GM18909 (cell line): ENCODE results near the gene RPL29.

ENCODE experiments used
- ATAC-seq: cut with Tn5 transposase; IDR thresholded peaks from one replicate; pipeline ENCODE4 v1.9.1; 2021; ENCODE audit warnings: mild to moderate bottlenecking; ENCODE audit not compliant: unreplicated experiment, poor library complexity

RPL29 gene

DNA sequence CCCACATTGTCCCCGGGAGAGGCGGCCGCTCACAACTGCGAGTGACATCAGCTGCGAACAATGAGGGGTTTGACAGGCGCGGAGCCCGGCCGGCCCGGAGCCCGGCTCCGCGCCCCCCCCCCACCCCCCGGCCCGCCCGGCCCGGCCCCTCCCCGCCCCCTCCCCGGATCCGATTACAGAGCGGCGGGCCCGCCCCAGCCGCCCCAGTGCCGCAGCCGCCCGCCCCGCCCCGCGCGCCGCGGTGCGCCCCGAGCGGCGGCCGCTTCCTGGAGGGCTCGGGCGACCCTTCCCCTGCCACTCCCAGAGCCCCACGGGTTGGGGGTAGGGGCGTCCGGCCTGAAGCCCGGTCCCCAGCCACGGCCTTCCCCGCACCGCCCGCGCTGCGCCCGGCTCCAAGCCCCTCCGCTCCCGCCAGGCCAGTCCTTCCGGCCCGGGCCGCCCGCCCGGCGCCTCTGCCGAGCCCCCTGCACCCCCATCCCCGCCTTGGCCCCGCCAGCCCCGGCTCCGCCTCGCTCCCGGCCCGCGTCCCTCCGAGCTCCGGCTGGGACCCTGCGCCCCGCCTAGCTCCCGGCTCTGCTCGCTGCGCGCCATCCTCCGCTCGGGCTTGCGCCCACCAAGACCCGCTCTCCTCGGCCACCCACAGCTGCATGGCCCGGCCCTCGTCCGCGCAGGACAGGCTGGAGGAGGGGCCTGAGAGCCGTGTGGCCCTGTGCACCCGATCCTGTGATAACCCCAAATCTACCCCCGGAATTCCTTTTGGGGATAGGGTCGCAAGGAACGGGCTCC, 28.1 kb downstream of the RPL29 start, which contains the start of gene PCBP4:
Gene PCBP4 (minus strand): TSS at position 71 of the 786 bp plus-strand sequence. CDS start 6,214 bp downstream, outside the sequence.
- ATAC-seq: peak; percentile 46

DNA sequence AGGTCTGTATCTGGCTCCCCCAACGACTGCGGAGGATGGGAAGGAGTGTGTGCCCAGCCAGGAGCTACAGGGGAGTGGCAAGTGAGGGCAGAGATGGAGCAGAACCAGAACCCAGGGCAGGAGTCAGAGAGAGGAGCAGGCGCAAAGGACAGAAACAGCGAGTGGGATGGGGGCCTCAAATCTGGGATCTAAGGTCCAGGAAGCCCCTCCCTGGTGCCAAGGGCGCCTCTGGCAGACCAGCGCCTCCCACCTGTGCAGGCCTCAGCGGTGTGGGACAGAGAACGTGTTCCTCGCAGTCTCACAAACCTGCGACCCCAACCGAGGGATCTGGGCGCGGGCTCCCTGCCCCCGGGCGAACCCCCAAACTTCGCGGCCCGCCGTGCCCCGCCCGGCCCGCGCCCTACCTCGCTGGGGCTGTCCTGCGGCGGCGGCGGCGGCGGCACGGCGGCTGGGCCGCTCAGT, 28.7 kb downstream of the RPL29 start:
- peak; percentile 34 for ATAC-seq

DNA sequence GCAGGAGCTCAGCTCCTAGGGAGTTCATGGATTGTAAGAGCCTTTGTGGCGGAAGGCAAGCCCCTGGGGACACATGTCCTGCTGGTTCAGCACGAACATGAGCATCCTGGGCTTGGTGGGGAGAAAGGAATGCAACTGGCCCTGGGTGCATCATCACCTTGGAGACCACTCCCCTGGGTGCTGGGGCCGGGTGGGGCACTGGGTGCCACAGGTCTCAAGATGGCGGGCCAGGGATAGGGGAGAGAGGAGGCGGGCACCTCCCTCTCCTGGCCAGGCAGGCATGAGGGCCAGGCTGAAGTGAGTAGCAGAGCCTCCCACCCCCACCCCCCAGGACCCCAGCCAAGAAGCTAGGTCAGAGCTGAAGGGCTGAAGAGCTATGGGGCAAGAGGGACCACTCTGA, 29.2 kb downstream of the RPL29 start:
- ATAC-seq: no peak

DNA sequence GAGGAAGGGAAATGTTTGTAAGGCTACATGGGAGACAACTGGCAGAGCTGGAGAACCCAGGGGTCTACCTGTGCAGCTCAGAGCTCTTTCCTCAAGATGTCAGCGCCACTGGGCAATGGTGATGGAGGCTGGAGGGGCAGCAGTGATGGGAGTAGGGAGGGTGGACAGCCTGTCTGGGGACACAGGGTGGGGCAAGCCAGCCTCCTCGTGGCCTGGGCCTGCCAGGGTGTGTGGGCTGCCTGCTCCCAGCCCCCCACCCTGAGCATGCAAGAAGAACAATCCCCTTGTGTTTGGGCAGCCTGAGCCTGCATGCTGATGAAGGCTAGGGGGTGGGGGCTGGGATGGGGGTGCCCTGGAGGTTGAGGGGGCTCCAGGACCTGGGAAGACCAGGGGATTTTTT, 29.7 kb downstream of the RPL29 start:
- ATAC-seq: no peak

DNA sequence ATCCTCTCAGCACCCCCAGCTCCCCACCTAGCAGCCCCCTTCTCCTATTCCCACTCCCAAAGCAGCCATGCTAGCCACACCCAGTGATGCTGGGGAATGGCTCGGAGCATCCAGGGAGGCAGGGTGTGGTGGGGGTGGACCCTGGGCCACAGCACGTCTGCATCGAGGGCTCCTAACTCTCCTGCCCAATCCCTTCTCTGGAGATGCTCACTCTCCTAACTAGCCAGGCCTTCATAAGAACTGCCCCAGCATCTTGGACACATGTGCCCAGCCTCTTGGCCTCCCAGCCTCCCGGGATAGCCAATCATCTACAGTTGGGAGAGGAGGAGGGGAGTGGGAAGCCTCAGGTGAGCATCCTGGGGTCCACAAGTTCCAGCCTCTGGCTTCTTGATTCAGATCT, 31.2 kb downstream of the RPL29 start:
- ATAC-seq: no peak

DNA sequence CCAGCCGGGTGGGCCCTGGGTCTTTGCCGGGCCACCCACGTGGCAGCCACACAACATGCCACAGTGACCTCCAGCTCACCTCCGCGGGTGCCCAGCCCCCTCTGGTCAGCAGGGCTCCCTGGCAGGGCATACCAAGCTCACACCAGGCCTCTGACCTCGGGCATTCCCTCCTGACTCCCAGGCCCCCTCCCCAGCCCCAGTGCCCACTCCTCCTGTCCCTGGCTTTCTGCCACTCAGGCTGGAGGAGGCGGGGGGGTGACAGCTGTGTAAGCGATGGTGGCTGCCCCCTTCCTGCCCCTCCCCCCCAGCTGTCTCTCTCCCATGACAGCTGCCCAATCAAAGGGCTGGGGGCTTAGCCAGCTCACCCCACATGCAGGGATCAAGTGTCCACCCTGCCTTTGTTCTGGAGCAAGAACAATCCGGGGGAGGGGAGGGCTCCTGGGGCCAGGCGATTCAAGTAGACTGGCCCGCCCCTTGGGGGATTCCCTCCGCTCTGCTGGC, 31.7 kb downstream of the RPL29 start:
- no peak for ATAC-seq

DNA sequence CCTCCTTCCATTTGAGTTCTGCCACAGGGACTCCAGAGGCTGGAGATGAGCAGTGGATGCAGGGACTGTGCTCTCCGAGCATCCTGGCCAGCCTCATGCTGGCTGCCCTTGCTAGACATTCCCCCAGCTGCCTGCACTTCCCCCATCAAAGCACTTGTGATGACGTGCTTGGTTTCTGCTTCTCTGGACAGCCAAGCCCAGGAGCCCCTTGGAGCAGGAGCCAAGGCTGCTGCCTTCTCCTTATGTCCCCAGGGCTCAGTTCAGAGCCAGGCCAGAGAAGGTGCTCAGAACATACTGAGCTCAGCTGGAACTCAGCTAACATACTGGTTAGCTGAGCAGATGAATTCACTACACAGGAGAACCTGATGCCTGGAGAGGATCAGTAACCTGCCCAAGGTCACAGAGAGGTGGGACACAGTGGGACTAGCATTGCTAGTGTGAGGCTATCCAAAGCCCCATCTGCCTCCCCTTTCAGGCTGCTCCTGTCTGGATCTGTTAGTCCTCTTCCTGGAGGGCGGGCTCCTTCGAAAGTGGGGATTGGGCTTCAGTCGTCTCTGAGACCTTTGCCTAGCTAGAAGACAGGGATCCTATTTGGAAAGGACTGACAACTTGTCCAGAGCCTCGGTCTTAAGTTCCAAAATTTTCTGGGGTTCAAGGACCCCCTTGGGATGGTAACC, 32.7 kb downstream of the RPL29 start:
- ATAC-seq: no peak

DNA sequence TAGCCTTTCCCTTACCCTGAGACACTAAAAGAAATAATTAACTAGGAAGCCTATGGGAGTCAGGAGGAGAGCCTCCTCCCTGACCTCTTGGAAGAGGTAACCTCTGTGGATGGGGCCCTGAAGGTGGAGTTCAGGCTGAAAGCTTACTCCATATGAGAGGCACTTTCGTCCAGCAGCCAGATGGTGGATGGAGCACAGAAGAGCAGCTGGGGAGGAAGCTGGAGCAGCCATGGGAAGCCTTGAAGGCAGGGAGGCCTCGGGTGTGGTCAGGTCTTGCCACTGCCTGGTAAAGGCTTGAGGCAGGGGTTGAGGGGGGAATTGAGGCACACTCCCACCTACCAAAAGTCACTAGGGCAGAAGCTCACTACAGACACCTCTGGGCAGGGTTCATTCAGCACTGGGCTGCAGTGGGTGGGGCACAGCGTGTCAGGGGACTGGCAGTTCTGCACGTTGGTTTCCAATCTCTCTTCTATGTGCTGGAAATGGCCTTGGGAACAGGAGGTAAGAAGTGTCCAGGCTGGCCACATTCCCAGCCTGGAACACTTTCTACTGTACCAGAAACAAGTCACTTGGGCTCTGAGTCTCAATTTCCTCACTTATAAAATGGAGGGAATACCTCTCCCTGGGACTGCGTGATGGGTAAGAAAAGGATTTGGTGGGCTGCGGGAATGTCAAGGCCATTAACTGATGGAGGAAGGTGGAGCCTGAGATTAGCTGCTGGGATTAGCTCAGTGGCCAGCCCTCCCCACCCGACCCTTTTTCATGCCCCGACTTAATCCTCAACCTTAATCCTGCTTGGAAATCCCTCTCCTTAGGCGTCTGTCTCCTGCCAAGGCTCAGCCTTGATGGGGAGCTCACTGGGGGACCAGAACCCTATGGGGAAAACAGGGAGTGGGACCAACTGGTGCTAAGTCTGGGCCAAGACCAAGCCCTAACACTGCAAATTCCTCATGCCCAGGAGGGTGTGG, 33.8 kb downstream of the RPL29 start:
- ATAC-seq: no peak

DNA sequence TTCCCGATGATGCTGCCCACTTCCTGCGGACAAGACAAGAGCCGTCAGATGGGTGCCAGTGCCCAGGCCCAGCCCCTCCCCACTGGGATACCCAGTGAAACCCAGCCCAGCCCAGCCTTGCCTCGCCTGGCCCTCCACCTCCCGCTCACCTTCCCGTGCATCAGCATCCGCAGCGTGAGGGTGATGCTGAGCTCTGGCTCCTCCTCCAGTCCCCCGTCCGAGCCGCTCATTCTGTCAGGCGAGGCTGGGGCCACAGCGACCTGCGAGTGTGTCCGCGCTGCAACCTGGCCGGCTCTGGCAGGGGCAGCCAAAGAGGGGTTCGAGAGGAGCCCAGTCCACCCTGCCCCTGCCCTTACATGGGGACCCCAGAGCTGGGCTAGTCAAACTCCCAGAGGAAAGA, 34.7 kb downstream of the RPL29 start:
- no peak for ATAC-seq

DNA sequence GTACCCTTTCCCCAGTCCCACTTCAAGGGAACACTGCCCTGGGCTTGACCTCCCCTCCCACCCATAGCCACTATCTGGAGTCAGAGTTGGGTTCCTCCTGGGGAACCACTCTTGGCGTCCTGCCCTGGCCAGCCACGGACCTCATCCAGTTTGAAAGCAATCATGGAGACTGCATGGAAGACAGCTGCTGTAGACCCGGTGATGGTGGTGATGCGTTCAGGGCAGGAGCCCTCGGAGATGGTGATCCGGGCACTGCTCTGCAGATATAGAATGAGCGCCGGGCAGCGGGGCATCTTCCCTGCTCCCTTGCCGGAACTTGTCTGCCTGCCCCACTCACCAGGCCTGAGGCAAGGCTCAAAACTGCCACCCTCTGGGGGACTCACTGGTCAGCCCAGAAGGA, 35.3 kb downstream of the RPL29 start:
- no peak for ATAC-seq

DNA sequence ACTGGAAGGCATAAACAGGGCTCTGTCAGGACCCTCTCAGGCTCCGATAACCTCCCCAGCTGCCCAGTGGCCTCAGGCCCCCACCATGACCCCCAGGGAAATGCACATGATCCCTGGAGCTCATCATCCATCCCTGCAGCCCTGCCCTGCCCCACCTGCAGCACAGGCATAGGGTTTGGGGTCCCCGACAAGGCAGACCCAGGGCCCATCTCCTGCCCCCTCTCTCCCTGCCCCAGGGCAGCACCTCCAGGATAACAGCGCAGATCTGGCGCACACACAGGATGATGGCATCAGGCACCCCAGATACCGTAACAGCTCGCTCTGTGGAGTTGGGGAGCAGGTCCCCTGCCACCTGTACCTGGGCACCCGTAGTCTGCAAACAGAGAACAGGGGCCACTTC, 36.0 kb downstream of the RPL29 start:
- ATAC-seq: no peak

DNA sequence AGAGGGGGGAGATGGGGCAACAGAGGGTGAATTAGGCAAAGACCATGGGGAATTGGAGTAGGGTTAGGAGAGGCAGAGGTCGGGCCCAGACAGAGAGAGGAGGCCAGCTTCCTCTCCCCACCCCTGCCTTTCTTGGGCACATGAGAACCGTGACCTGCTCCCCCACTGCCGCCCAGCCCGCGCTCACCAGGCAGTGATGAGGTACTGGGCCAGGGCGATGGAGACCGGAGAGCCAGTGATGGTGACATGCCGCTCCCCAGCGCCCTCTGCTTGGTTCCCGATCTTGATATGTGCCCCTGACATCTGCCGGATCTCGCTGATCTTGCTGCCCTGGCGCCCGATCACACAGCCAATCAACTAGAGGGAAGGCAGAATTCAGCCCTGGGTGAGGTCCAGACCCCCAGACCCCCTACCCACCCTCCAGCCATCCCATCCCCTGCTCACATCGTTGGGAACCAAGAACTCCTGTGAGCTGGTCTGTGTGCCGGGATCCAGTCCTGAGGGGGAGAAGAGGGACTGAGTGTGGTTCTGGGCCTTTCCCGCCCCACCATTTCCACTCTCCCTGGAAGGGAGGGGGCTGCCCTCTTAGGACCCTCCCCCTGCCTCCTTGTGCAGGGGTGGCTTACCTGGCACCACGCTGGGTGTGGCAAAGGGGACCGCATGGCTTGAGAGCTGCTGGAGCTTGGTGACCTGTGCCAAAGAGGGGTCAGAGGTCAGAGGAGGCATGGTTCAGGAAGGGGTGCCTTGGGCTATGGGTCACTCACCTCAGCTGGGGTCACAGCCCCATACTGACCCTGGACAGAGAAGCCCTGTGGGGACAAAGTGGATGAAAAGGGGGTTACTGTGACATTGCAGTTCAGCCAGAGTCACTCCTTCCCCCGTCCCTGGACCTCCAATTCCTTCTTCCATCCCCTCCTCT, 36.8 kb downstream of the RPL29 start:
- ATAC-seq: no peak

DNA sequence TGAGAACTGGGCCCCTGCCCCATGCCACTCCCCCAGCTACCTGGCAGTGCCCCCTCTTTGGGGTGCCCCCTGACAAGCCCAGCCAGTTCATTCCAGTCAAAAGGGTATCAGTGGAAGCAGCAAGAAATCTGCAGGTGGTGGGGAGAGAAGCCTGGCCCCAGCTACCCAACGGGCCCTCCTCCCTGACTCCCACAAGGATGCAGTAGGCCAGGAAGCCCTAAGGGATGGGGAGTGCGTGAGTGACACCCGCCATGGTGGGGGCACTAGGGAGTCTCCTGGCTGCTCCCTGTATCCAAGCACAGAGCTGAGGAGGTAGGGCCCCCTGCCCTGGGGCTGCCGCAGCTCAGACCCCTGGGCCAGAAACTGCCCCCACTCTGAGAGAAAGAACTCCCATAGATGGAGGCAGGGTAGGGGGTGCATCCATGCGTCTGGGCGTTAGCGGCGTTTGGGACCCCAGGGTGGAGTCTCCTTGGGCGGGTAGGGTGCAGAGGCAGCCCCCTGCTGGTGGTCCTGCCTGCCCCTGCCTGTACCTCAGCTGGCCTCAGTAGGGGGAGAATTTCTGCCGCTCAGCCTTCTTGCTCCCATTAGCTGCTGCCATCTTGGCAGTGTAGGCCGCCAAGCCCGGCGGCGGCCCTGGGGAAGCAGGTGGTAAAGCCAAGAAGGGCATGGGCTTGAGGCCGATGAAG, 38.0 kb downstream of the RPL29 start:
- no peak for ATAC-seq

DNA sequence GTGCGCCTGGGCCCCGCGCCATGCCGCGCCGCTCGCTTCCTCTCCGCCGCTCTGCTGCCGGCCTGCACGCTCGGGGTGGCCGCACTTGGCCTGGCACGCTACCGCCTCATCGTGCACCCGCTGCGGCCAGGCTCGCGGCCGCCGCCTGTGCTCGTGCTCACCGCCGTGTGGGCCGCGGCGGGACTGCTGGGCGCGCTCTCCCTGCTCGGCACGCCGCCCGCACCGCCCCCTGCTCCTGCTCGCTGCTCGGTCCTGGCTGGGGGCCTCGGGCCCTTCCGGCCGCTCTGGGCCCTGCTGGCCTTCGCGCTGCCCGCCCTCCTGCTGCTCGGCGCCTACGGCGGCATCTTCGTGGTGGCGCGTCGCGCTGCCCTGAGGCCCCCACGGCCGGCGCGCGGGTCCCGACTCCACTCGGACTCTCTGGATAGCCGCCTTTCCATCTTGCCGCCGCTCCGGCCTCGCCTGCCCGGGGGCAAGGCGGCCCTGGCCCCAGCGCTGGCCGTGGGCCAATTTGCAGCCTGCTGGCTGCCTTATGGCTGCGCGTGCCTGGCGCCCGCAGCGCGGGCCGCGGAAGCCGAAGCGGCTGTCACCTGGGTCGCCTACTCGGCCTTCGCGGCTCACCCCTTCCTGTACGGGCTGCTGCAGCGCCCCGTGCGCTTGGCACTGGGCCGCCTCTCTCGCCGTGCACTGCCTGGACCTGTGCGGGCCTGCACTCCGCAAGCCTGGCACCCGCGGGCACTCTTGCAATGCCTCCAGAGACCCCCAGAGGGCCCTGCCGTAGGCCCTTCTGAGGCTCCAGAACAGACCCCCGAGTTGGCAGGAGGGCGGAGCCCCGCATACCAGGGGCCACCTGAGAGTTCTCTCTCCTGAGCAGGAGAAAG, 39.6 kb downstream of the RPL29 start:
- ATAC-seq: peak; percentile 44

DNA sequence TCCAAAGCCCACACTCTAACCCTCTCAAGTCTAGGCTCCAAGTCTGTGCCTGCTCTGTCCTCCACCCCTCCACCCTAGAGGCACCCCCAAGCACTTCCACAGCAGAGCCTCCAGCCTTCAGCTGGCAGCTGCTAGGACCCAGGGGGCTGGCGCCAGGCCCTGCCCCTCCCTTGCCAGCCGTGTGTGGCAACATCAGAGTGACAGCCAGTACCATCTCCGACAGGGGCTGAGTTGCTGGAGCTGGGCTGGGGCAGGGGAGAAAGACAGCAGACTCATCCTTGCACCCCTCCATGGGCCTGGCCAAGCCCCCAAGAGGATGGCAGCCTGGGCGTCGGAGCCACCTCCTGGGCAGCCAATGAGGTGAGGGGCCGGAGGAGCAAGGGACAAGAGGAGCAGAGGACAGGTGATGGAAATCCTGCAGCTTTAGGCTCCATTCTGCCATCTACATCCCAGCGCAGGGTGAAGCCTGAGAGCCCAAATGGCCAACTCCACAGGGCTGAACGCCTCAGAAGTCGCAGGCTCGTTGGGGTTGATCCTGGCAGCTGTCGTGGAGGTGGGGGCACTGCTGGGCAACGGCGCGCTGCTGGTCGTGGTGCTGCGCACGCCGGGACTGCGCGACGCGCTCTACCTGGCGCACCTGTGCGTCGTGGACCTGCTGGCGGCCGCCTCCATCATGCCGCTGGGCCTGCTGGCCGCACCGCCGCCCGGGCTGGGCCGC, 40.4 kb downstream of the RPL29 start, which contains the start of gene GPR62:
Gene GPR62 (plus strand): TSS at position 207 of the 718 bp plus-strand sequence. CDS start 272 bp downstream, at position 479.
- ATAC-seq: no peak

DNA sequence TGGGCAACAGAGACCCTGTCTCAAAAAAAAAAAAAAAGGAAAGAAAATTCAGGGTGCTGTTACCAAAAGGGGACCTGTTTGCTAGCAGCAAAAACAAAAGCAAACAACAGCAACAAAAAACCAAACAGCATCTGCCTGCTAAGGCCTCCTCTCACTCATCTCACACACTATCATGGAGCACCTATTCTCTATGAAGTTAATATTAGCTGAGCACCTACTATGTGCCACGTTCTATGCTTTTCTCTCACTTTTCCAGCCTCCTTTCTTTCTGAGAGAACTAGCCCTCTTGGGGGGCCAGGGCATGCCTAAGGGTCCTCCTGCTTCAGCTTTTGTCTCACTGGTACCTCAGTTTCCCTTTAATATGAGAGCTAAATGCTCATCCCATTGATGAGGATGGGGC, 41.0 kb downstream of the RPL29 start:
- no peak for ATAC-seq

DNA sequence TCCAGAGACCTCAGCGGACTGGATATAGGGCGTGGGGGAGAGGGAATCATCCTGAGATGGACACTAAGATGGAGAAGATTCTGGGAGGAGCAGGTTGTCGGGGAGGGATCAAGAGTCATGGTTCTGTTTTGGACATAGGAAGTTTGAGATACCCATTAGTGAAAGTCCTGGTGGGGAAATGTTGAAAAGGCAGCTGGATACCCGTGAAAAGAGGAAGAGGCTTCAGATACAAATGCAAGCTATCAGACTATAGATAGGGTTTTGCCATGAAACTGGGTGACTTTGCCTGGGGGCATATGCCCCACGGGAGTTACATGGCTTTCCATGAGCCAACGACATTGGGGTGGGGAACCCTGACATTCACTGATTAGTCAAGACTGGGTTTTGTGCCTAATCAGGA, 41.6 kb downstream of the RPL29 start:
- ATAC-seq: no peak
